Activated effector memory CD4-positive, alpha-beta T cell treated with anti-CD3 and anti-CD28 coated beads, Interleukin-2, amount 50 U/mL, for 16 hours (primary cell): ENCODE data around the gene PCDHGB7.
"Not testable (repeated sequence)": the region's sequence is repeated elsewhere in the genome, so short reads cannot be mapped to it uniquely, and the experiment has no call there.

Experiments used
- DNase-seq: peaks from one replicate; pipeline ENCODE4 v3.0.0-alpha.2; 2020

The PCDHGB7 gene

GRCh38 chr5:141430332-141431113 is 13.0 kb downstream of the PCDHGB7 start, which contains the start of gene PCDHGA12:
TSS of gene PCDHGA12 (plus strand) at chr5:141430507. CDS start at chr5:141430760, 253 bp downstream.
- DNase-seq: no peak

GRCh38 chr5:141431286-141431685 is 13.8 kb downstream of the PCDHGB7 start:
- no peak for DNase-seq

GRCh38 chr5:141432308-141432707 is 14.8 kb downstream of the PCDHGB7 start:
- DNase-seq: not testable (repeated sequence)

- DNase-seq: not testable (repeated sequence)
Observed at GRCh38 chr5:141432726-141433125, 15.2 kb downstream of the PCDHGB7 start.

- no peak for DNase-seq
Observed at GRCh38 chr5:141434006-141434405, 16.5 kb downstream of the PCDHGB7 start.

- DNase-seq: no peak
Observed at GRCh38 chr5:141437221-141437620, 19.7 kb downstream of the PCDHGB7 start.

GRCh38 chr5:141439411-141440141 is 22.1 kb downstream of the PCDHGB7 start:
- no peak for DNase-seq

- no peak for DNase-seq
Observed at GRCh38 chr5:141440341-141440740, 22.9 kb downstream of the PCDHGB7 start.

GRCh38 chr5:141441571-141442170 is 24.2 kb downstream of the PCDHGB7 start:
- DNase-seq: no peak

- no peak for DNase-seq
Observed at GRCh38 chr5:141465351-141465750, 47.9 kb downstream of the PCDHGB7 start.
